ENCODE measurements around the gene PGA5.

PGA5 gene

GRCh38 chr11:61297746-61298145 lies 56.8 kb downstream of the PGA5 start:
- DNase-seq = peak; percentile 72

GRCh38 chr11:61298663-61299244 lies 57.8 kb downstream of the PGA5 start:
- no peak for DNase-seq

All from islet precursor cell (in vitro differentiated cells).